Measurements from ENCODE around the gene SKI.
"Not testable (repeated sequence)": the region's sequence is repeated elsewhere in the genome, so short reads cannot be mapped to it uniquely, and the experiment has no call there.

The SKI gene

GRCh38 chr1:2231532-2232254 lies 3.6 kb downstream of the SKI start:
- DNase-seq = peak in 2 of 3 donors; percentile 39 to 52

GRCh38 chr1:2232255-2232915 lies 4.3 kb downstream of the SKI start:
- no peak for DNase-seq

- no peak for DNase-seq
Observed at GRCh38 chr1:2232916-2233438, 4.9 kb downstream of the SKI start.

GRCh38 chr1:2233468-2233867 lies 5.3 kb downstream of the SKI start:
- DNase-seq = no peak

- DNase-seq = peak; percentile 91 to 96 (median 92)
Observed at GRCh38 chr1:2233997-2234761, 6.1 kb downstream of the SKI start.

GRCh38 chr1:2234762-2235113 lies 6.6 kb downstream of the SKI start:
- no peak for DNase-seq

GRCh38 chr1:2235300-2235998 lies 7.3 kb downstream of the SKI start:
- no peak for DNase-seq

- DNase-seq = no peak
Observed at GRCh38 chr1:2236695-2237677, 8.9 kb downstream of the SKI start.

- DNase-seq = peak; percentile 43 to 58 (median 44)
Observed at GRCh38 chr1:2237773-2238172, 9.7 kb downstream of the SKI start.

GRCh38 chr1:2238361-2239012 lies 10.4 kb downstream of the SKI start:
- DNase-seq = no peak

GRCh38 chr1:2239013-2239370 lies 10.9 kb downstream of the SKI start:
- no peak for DNase-seq

- no peak for DNase-seq
Observed at GRCh38 chr1:2239384-2239985, 11.4 kb downstream of the SKI start.

- peak; percentile 39 to 49 (median 45) for DNase-seq
Observed at GRCh38 chr1:2240270-2241156, 12.4 kb downstream of the SKI start.

- no peak for DNase-seq
Observed at GRCh38 chr1:2241820-2242219, 13.7 kb downstream of the SKI start.

GRCh38 chr1:2242814-2243725 lies 15.0 kb downstream of the SKI start:
- DNase-seq = peak; percentile 23 to 38 (median 32)

- not testable (repeated sequence) for DNase-seq
Observed at GRCh38 chr1:2247045-2247394, 18.9 kb downstream of the SKI start.

GRCh38 chr1:2247760-2248126 lies 19.6 kb downstream of the SKI start:
- no peak for DNase-seq

GRCh38 chr1:2248127-2248826 lies 20.2 kb downstream of the SKI start:
- DNase-seq = no peak

All from suppressor macrophage treated with lipopolysaccharide for 1 hour (primary cell).